PC-9 (cell line): ENCODE data around the gene STIMATE. TPM values are rescaled to one million over a fixed set of nuclear protein-coding genes. Genes with fewer than 3 reads are reported as not detected.

Source experiments
- BruUV-seq: library from RNA; stranded (reverse); fragments of 400-500 nt; replicated peaks from 2 replicates; lab custom pipeline; 2021; lab: Mats Ljungman, UMichigan
- CTCF ChIA-PET: fragments of 300-600 bp; sonication (Branson Sonifier 250); formaldehyde crosslinking; loops from one replicate; lab custom pipeline; 2022; ENCODE audit warnings: antibody characterized with exemption; lab: Charles Lee
- POLR2A ChIA-PET: fragments of 300-600 bp; sonication (Branson Sonifier 250); formaldehyde crosslinking; loops from one replicate; lab custom pipeline; 2022; ENCODE audit warnings: antibody characterized with exemption; ENCODE audit not compliant: unreplicated experiment; lab: Charles Lee
- DNase-seq, 2 experiments: peaks; one replicate each; pipeline versions ENCODE4 v3.0.0 to v3.0.0-alpha.2; 2015 to 2022; ENCODE audit warnings: mixed read lengths in 1 of 2
- H2AFZ ChIP-seq: fragments of 200-600 bp; sonication (generic); 2 replicates; pipeline ENCODE4 v1.8.1; 2017; ENCODE audit warnings: antibody characterized with exemption
- H3F3A ChIP-seq: fragments of 200-600 bp; sonication (generic); 2 replicates; pipeline ENCODE4 v1.8.1; 2017; ENCODE audit warnings: antibody characterized with exemption, mild to moderate bottlenecking, low read depth; ENCODE audit not compliant: insufficient read depth
- H3K27ac ChIP-seq: fragments of 200-600 bp; sonication (generic); 2 replicates; pipeline ENCODE4 v1.6.1; 2016; ENCODE audit warnings: mixed run types
- H3K27me3 ChIP-seq: fragments of 200-600 bp; sonication (generic); 2 replicates; pipeline ENCODE4 v1.6.1; 2016; ENCODE audit warnings: low read depth, mixed run types; ENCODE audit not compliant: insufficient read depth
- H3K36me3 ChIP-seq: fragments of 200-600 bp; sonication (generic); 2 replicates; pipeline ENCODE4 v1.6.1; 2016; ENCODE audit warnings: low read depth, mixed run types
- H3K4me1 ChIP-seq: fragments of 200-600 bp; sonication (generic); replicated peaks from 2 replicates; pipeline ENCODE4 v1.6.1; 2016; ENCODE audit warnings: mixed run types; ENCODE audit not compliant: insufficient read depth
- H3K4me2 ChIP-seq: fragments of 200-600 bp; sonication (generic); 2 replicates; pipeline ENCODE4 v1.6.1; 2017; ENCODE audit warnings: mixed run types
- H3K4me3 ChIP-seq: fragments of 200-600 bp; sonication (generic); 2 replicates; pipeline ENCODE4 v1.6.1; 2016; ENCODE audit warnings: mixed run types
- H3K79me2 ChIP-seq: fragments of 200-600 bp; sonication (generic); 2 replicates; pipeline ENCODE4 v1.6.1; 2017; ENCODE audit warnings: low read depth, mixed run types
- H3K9me2 ChIP-seq: fragments of 200-600 bp; sonication (generic); 2 replicates; pipeline ENCODE4 v1.8.1; 2017; ENCODE audit warnings: mild to moderate bottlenecking; ENCODE audit not compliant: insufficient read depth
- H3K9me3 ChIP-seq: fragments of 200-600 bp; sonication (generic); 2 replicates; pipeline ENCODE4 v1.8.1; 2016; ENCODE audit warnings: low read depth; ENCODE audit not compliant: insufficient read depth
- H4K20me1 ChIP-seq: fragments of 200-600 bp; sonication (generic); 2 replicates; pipeline ENCODE4 v1.8.1; 2017; ENCODE audit not compliant: insufficient read depth
- CTCF ChIP-seq: fragments of 200-600 bp; sonication (generic); conservative IDR thresholded peaks from 2 replicates; pipeline ENCODE4 v1.6.1; 2017; ENCODE audit warnings: mixed run types, antibody characterized with exemption, mild to moderate bottlenecking, moderate library complexity
- EZH2 ChIP-seq: fragments of 200-600 bp; sonication (generic); IDR thresholded peaks from 2 replicates; pipeline ENCODE4 v1.8.0; 2017; ENCODE audit warnings: antibody characterized with exemption, low read depth
- intact Hi-C: fragments of 100-400 bp; cut with micrococcal nuclease; formaldehyde crosslinking; loops from one replicate; pipeline ENCODE4 v1.10.0; 2022; ENCODE audit not compliant: unreplicated experiment
- total RNA-seq: library from RNA; stranded (reverse); gene quantifications from 2 replicates; pipeline ENCODE4 v1.2.3, GENCODE V29; 2021

Gene STIMATE
- total RNA-seq, 1 experiment from 2014 or later: 16.8 TPM

GRCh38 chr3:52892290-52892624 lies 5.1 kb downstream of the STIMATE start:
- Histone ChIP-seq H3K9me2 (no peaks in the 10 kb centered on the region), H3K9me3 (no peaks in the 10 kb centered on the region), H3K4me2 (no peak overlapping the region), H4K20me1 (no peaks in the 10 kb centered on the region), H3K79me2 (no peaks in the 10 kb centered on the region; the same call in 1 of the 2 replicates), H3F3A (no peaks in the 10 kb centered on the region), H3K4me3 (no peak overlapping the region), H3K36me3 (no peaks in the 10 kb centered on the region), H2AFZ (no peak overlapping the region), H3K27ac (no peak overlapping the region), H3K4me1 (no peaks in the 10 kb centered on the region), H3K27me3 (no peaks in the 10 kb centered on the region)
- ChIA-PET CTCF (no interaction called here), POLR2A (no interaction called here)
- BruUV-seq: no TSS peak
- no peak for DNase-seq
- TF ChIP-seq CTCF (no peak), EZH2 (no peak)
- intact Hi-C loops: no loop called here

- Histone ChIP-seq H3K27ac (no peak overlapping the region), H3F3A (no peaks in the 10 kb centered on the region), H3K4me3 (no peak overlapping the region), H3K4me1 (no peaks in the 10 kb centered on the region), H3K9me3 (no peaks in the 10 kb centered on the region), H4K20me1 (no peaks in the 10 kb centered on the region), H3K27me3 (no peaks in the 10 kb centered on the region), H3K4me2 (no peak overlapping the region), H3K36me3 (no peaks in the 10 kb centered on the region), H3K79me2 (no peaks in the 10 kb centered on the region; the same call in 1 of the 2 replicates), H2AFZ (no peak overlapping the region), H3K9me2 (no peaks in the 10 kb centered on the region)
- no TSS peak for BruUV-seq
- DNase-seq: no peak
- CTCF ChIA-PET: no interaction called here
- POLR2A ChIA-PET: no interaction called here
- TF ChIP-seq EZH2 (no peak), CTCF (no peak)
- intact Hi-C loops: no loop called here
Observed at GRCh38 chr3:52891615-52892081, 5.7 kb downstream of the STIMATE start.

- Histone ChIP-seq H4K20me1 (no peaks in the 10 kb centered on the region), H3K79me2 (no peaks in the 10 kb centered on the region), H3K36me3 (no peaks in the 10 kb centered on the region), H3K27me3 (no peaks in the 10 kb centered on the region), H3K9me2 (no peaks in the 10 kb centered on the region), H3K9me3 (no peaks in the 10 kb centered on the region), H3K27ac (no peak overlapping the region), H3F3A (no peaks in the 10 kb centered on the region), H2AFZ (no peak overlapping the region), H3K4me1 (no peaks in the 10 kb centered on the region), H3K4me2 (no peak overlapping the region), H3K4me3 (no peak overlapping the region)
- ChIA-PET POLR2A (no interaction called here), CTCF (no interaction called here)
- intact Hi-C loops: no loop called here
- BruUV-seq: no TSS peak
- TF ChIP-seq EZH2 (no peak), CTCF (no peak)
- no peak for DNase-seq
Observed at GRCh38 chr3:52891164-52891563, 6.2 kb downstream of the STIMATE start.
